B cell (primary cell): ENCODE measurements around the gene PLA2G2F. TPM values are rescaled to one million over a fixed set of nuclear protein-coding genes. Genes with fewer than 3 reads are reported as not detected.

ENCODE experiments used
- ATAC-seq: fragments of 200-7000 bp; cut with Tn5 transposase; one replicate; pipeline ENCODE4 v1.10.0; 2021; ENCODE audit warnings: low read depth, mild to moderate bottlenecking, moderate number of reproducible peaks, moderate library complexity
- CTCF ChIA-PET: fragments of 350-600 bp; sonication (Branson Sonifier 250); formaldehyde crosslinking; loops from one replicate; lab custom pipeline; 2021; ENCODE audit warnings: antibody characterized with exemption, inconsistent platforms; lab: Charles Lee
- POLR2A ChIA-PET: fragments of 350-600 bp; sonication (Branson Sonifier 250); formaldehyde crosslinking; loops from one replicate; lab custom pipeline; 2021; ENCODE audit warnings: antibody characterized with exemption; lab: Charles Lee
- DNase-seq: peaks from one replicate; pipeline ENCODE4 v3.0.0; 2013
- H2AFZ ChIP-seq: 2 replicates; pipeline ENCODE4 v1.6.1; 2012; ENCODE audit warnings: mild to moderate bottlenecking, low read depth, low read length; ENCODE audit not compliant: insufficient read depth, poor library complexity, severe bottlenecking
- H3K27ac ChIP-seq, 2 donors: 1 replicate in 1 of 2; 2 replicates in 1 of 2; pipeline ENCODE4 v1.5.1; 2012 to 2013; ENCODE audit warnings: low read length in 2 of 2, mild to moderate bottlenecking in 2 of 2, moderate library complexity in 1 of 2
- H3K27me3 ChIP-seq, 4 experiments: fragments of 200-600 bp in 1 of 4; sonication (generic) in 1 of 4; replicated peaks in 1 of 4; 1 replicate in 2 of 4; 2 replicates in 2 of 4; pipeline versions ENCODE4 v1.6.1 to v1.7.0; 2013 to 2016; ENCODE audit warnings: low read length in 3 of 4, mild to moderate bottlenecking in 2 of 4, mixed read lengths in 1 of 4, moderate library complexity in 1 of 4; ENCODE audit not compliant: insufficient read depth in 4 of 4, control insufficient read depth in 3 of 4; ENCODE audit errors: control extremely low read depth in 1 of 4
- H3K36me3 ChIP-seq, 2 experiments: replicated peaks in 1 of 2; 1 replicate in 1 of 2; 2 replicates in 1 of 2; pipeline versions ENCODE4 v1.6.1 to v1.7.1; 2013; ENCODE audit warnings: low read length in 1 of 2; ENCODE audit not compliant: insufficient read depth in 2 of 2, control insufficient read depth in 1 of 2; ENCODE audit errors: control extremely low read depth in 1 of 2, extremely low read depth in 1 of 2
- H3K4me1 ChIP-seq, 2 donors: fragments of 200-600 bp in 1 of 2; sonication (generic) in 1 of 2; 1 replicate in 1 of 2; 2 replicates in 1 of 2; pipeline versions ENCODE4 v1.5.1 to v1.6.1; 2013 to 2017; ENCODE audit warnings: low read length in 2 of 2; ENCODE audit not compliant: control insufficient read depth in 2 of 2, insufficient read depth in 2 of 2
- H3K4me2 ChIP-seq: replicated peaks from 2 replicates; pipeline ENCODE3; 2012; ENCODE audit warnings: mild to moderate bottlenecking, low read depth, low read length; ENCODE audit not compliant: poor library complexity, severe bottlenecking
- H3K4me3 ChIP-seq, 5 experiments: fragments of 200-600 bp in 1 of 5; sonication (generic) in 1 of 5; 1 replicate in 3 of 5; 2 replicates in 2 of 5; pipeline versions ENCODE4 v1.5.1 to v1.7.0; 2011 to 2016; ENCODE audit warnings: low read length in 4 of 5, mild to moderate bottlenecking in 4 of 5, low read depth in 2 of 5, control low read depth in 1 of 5, moderate library complexity in 1 of 5; ENCODE audit not compliant: insufficient read depth in 1 of 5; ENCODE audit errors: control extremely low read depth in 1 of 5, extremely low read depth in 1 of 5
- H3K79me2 ChIP-seq: fragments of 200-600 bp; sonication (generic); one replicate; pipeline ENCODE4 v1.6.0; 2016; ENCODE audit warnings: low read length; ENCODE audit not compliant: control insufficient read depth, insufficient read depth
- H3K9ac ChIP-seq: fragments of 200-600 bp; sonication (generic); 2 replicates; pipeline ENCODE4 v1.6.1; 2017; ENCODE audit warnings: mild to moderate bottlenecking, low read length, moderate library complexity
- H3K9me3 ChIP-seq, 3 donors: one replicate each; pipeline versions ENCODE4 v1.6.1 to v1.7.1; 2013; ENCODE audit warnings: low read length in 2 of 3; ENCODE audit not compliant: control insufficient read depth in 2 of 3, insufficient read depth in 1 of 3; ENCODE audit errors: control extremely low read depth in 1 of 3
- H4K20me1 ChIP-seq: 2 replicates; pipeline ENCODE4 v1.6.0; 2012; ENCODE audit warnings: mild to moderate bottlenecking, low read length; ENCODE audit not compliant: insufficient read depth, control insufficient read depth, poor library complexity, severe bottlenecking
- H3K27ac Mint-ChIP-seq: one replicate; pipeline ENCODE4 v1.8.0; 2021; ENCODE audit warnings: mixed read lengths
- H3K27me3 Mint-ChIP-seq: one replicate; pipeline ENCODE4 v1.8.0; 2021; ENCODE audit warnings: mixed read lengths
- H3K4me1 Mint-ChIP-seq: one replicate; pipeline ENCODE4 v1.8.0; 2021; ENCODE audit warnings: mixed read lengths
- H3K4me3 Mint-ChIP-seq: one replicate; pipeline ENCODE4 v1.8.0; 2021; ENCODE audit warnings: mixed read lengths
- H3K9me3 Mint-ChIP-seq: one replicate; pipeline ENCODE4 v1.8.0; 2022; ENCODE audit warnings: mixed read lengths; ENCODE audit not compliant: insufficient read depth
- EZH2 ChIP-seq: IDR thresholded peaks from 2 replicates; pipeline ENCODE4 v1.6.1; 2012; ENCODE audit warnings: borderline replicate concordance, low read depth, mild to moderate bottlenecking, moderate library complexity, low read length; ENCODE audit not compliant: insufficient read depth, poor library complexity, severe bottlenecking
- WGBS: methylation state at CpG from one replicate; pipeline ENCODE4 v1.1.5; 2013; ENCODE audit warnings: missing lambda C conversion rate; ENCODE audit not compliant: insufficient coverage; 5-methylcytosine and 5-hydroxymethylcytosine counted together
- intact Hi-C: fragments of 100-400 bp; cut with micrococcal nuclease; formaldehyde crosslinking; loops from one replicate; pipeline ENCODE4 v1.10.0; 2022
- polyA plus RNA-seq: library from polyadenylated mRNA; depleted of rRNA; stranded (reverse); fragments of >200 nt; gene quantifications from 2 replicates; pipeline ENCODE4 v1.2.3, GENCODE V29; 2012
- total RNA-seq, 2 donors: library from RNA; stranded (reverse); fragments of 120-200 nt in 1 of 2; gene quantifications; 1 replicate in 1 of 2; 2 replicates in 1 of 2; pipeline versions ENCODE4 v1.2.3 to v1.2.4, GENCODE V29; 2013 to 2022
- TF ChIP-seq, protein P1 (sequence below): fragments of 200-600 bp; IDR thresholded peaks from one replicate; pipeline ENCODE4 v1.8.0; 2022; ENCODE audit warnings: antibody characterized with exemption, mild to moderate bottlenecking

Gene PLA2G2F
- total and polyA plus RNA-seq, 2 donors (not counting 1 experiment from before 2014, with no cell fraction given), result not detected

GRCh38 chr1:20107796-20108195 is 31.3 kb upstream of the PLA2G2F start:
- Histone ChIP-seq H3K4me2 (no peak overlapping the region), H4K20me1 (no peaks in the 10 kb centered on the region), H3K27ac (no peak overlapping the region), H3K36me3 (no peaks in the 10 kb centered on the region), H3K9me3 (no peaks in the 10 kb centered on the region), H3K4me1 (no peaks in the 10 kb centered on the region), H2AFZ (no peak overlapping the region), H3K9ac (no peak overlapping the region), H3K27me3 (peaks cover 0 to 8% (median 0%) of the 10 kb centered on the region in 4 experiments), H3K4me3 (no peak overlapping the region), H3K79me2 (no peaks in the 10 kb centered on the region)
- Mint-ChIP-seq H3K9me3 (no peaks in the 10 kb centered on the region), H3K4me3 (no peak overlapping the region), H3K27ac (no peak overlapping the region), H3K27me3 (peaks cover 8% of the 10 kb centered on the region), H3K4me1 (no peaks in the 10 kb centered on the region)
- intact Hi-C loops, result no loop called here
- WGBS, result 80% methylated on average over 1 of the region's 4 CpGs
- ChIA-PET CTCF (no interaction called here), POLR2A (no interaction called here)
- TF ChIP-seq, protein P1, sequence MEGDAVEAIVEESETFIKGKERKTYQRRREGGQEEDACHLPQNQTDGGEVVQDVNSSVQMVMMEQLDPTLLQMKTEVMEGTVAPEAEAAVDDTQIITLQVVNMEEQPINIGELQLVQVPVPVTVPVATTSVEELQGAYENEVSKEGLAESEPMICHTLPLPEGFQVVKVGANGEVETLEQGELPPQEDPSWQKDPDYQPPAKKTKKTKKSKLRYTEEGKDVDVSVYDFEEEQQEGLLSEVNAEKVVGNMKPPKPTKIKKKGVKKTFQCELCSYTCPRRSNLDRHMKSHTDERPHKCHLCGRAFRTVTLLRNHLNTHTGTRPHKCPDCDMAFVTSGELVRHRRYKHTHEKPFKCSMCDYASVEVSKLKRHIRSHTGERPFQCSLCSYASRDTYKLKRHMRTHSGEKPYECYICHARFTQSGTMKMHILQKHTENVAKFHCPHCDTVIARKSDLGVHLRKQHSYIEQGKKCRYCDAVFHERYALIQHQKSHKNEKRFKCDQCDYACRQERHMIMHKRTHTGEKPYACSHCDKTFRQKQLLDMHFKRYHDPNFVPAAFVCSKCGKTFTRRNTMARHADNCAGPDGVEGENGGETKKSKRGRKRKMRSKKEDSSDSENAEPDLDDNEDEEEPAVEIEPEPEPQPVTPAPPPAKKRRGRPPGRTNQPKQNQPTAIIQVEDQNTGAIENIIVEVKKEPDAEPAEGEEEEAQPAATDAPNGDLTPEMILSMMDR, result no peak
- no peak for TF ChIP-seq EZH2
- ATAC-seq (no peak), DNase-seq (no peak)

DNA sequence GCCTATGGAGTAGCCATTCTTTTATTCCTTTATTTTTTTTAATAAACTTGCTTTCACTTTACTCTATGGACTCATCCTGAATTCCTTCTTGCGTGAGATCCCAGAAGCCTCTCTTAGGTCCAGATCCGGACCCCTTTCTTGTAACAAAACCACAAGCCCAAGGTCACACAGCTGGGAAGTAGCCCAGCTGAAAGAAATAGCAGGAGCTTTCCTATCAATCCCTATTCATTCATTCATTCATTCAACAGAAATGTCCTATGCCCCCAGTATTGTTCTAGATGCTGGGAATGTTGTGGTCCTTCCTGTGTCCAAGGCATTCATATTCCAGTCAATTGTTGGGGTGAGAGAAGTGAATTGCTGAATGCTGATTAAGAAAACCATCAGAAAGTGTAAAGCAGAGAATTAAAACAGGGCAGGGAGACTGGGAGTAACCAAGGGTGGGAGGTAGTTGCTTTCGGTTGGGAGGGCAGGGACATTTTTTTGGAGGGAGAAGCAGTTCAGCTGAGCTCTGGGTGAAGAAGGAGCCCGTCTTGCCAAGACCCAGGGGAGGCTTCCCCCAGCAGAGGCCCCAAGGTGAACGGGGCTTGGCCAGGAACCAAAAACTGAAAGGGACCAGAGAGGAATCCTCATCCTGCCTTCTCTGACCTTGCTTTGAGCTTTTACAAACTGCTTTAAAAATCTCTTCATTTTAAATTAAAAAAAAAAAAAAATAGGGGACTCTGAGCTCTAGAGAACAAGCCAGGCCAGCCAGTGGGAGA is 30.6 kb upstream of the PLA2G2F start:
- no peak overlapping the region for H3K9ac ChIP-seq
- ChIA-PET POLR2A (no interaction called here), CTCF (interaction anchor here (0.6 kb wide), 1 partner anchor 968 kb away, joined by 3 read pairs; no protein-coding TSS in a partner anchor)
- no peak overlapping the region for H3K4me3 ChIP-seq
- ATAC-seq (no peak), DNase-seq (no peak)
- intact Hi-C loops, result no loop called here
- H3K27me3 Mint-ChIP-seq, result peaks cover 8% of the 10 kb centered on the region
- H4K20me1 ChIP-seq, result no peaks in the 10 kb centered on the region
- H3K4me1 Mint-ChIP-seq, result no peaks in the 10 kb centered on the region
- H3K9me3 ChIP-seq, result no peaks in the 10 kb centered on the region
- no peak overlapping the region for H3K4me3 Mint-ChIP-seq
- H2AFZ ChIP-seq, result no peak overlapping the region
- H3K4me2 ChIP-seq, result no peak overlapping the region
- no peaks in the 10 kb centered on the region for H3K36me3 ChIP-seq
- WGBS, result 89% methylated on average over 3 of the region's 5 CpGs
- no peak overlapping the region for H3K27ac Mint-ChIP-seq
- H3K9me3 Mint-ChIP-seq, result no peaks in the 10 kb centered on the region
- H3K79me2 ChIP-seq, result no peaks in the 10 kb centered on the region
- H3K27me3 ChIP-seq, result peaks cover 0 to 8% (median 0%) of the 10 kb centered on the region in 4 experiments
- no peaks in the 10 kb centered on the region for H3K4me1 ChIP-seq
- no peak for TF ChIP-seq EZH2
- H3K27ac ChIP-seq, result no peak overlapping the region
